Activated naive CD8-positive, alpha-beta T cell treated with anti-CD3 and anti-CD28 coated beads, Interleukin-2, amount 50 U/mL, for 16 hours (primary cell): ENCODE results near the gene SLX4IP.
"Not testable (repeated sequence)": the region's sequence is repeated elsewhere in the genome, so short reads cannot be mapped to it uniquely, and the experiment has no call there.

Experiments used
- DNase-seq: peaks from one replicate; pipeline ENCODE4 v3.0.0-alpha.2; 2020; ENCODE audit warnings: low read depth, low spot score

The SLX4IP gene

GRCh38 chr20:10434832-10435812 is at the start of gene SLX4IP:
TSS of gene SLX4IP (plus strand) at chr20:10435305. CDS start at chr20:10458205, 22,900 bp downstream.
- peak; percentile 55 for DNase-seq

- no peak for DNase-seq
Measured at GRCh38 chr20:10385850-10386544, 49.1 kb upstream of the SLX4IP start.

GRCh38 chr20:10387686-10388085 is 47.4 kb upstream of the SLX4IP start:
- no peak for DNase-seq

GRCh38 chr20:10388597-10388996 is 46.5 kb upstream of the SLX4IP start:
- no peak for DNase-seq

- no peak for DNase-seq
Measured at GRCh38 chr20:10390709-10391108, 44.4 kb upstream of the SLX4IP start.

GRCh38 chr20:10394752-10395151 is 40.4 kb upstream of the SLX4IP start:
- DNase-seq: not testable (repeated sequence)

GRCh38 chr20:10398834-10399369 is 36.2 kb upstream of the SLX4IP start:
- no peak for DNase-seq

GRCh38 chr20:10402938-10403608 is 32.0 kb upstream of the SLX4IP start:
- DNase-seq: no peak

- no peak for DNase-seq
Measured at GRCh38 chr20:10404023-10404628, 31.0 kb upstream of the SLX4IP start.

GRCh38 chr20:10404959-10405530 is 30.1 kb upstream of the SLX4IP start:
- no peak for DNase-seq

GRCh38 chr20:10408108-10408813 is 26.8 kb upstream of the SLX4IP start:
- no peak for DNase-seq

GRCh38 chr20:10411673-10412072 is 23.4 kb upstream of the SLX4IP start:
- no peak for DNase-seq

- DNase-seq: no peak
Measured at GRCh38 chr20:10412591-10413408, 22.3 kb upstream of the SLX4IP start.

- no peak for DNase-seq
Measured at GRCh38 chr20:10415013-10415650, 20.0 kb upstream of the SLX4IP start.

GRCh38 chr20:10417218-10417617 is 17.9 kb upstream of the SLX4IP start:
- DNase-seq: not testable (repeated sequence)

- no peak for DNase-seq
Measured at GRCh38 chr20:10419550-10420133, 15.5 kb upstream of the SLX4IP start.

- no peak for DNase-seq
Measured at GRCh38 chr20:10423735-10424134, 11.4 kb upstream of the SLX4IP start.

GRCh38 chr20:10427060-10427692 is 7.9 kb upstream of the SLX4IP start:
- DNase-seq: no peak
